K562 (cell line): ENCODE data around the gene PKIB. TPM values are rescaled to one million over a fixed set of nuclear protein-coding genes. Genes with fewer than 3 reads are reported as not detected.

Source experiments
- ATAC-seq: fragments of 200-7000 bp; cut with Tn5 transposase; 3 replicates; pipeline ENCODE4 v1.9.1; 2020; ENCODE audit warnings: moderate library complexity
- BruUV-seq: library from RNA; stranded (reverse); fragments of 400-500 nt; replicated peaks from 2 replicates; lab custom pipeline; 2021; lab: Mats Ljungman, UMichigan
- CTCF ChIA-PET: fragments of 300-600 bp; formaldehyde crosslinking; extraction: SDS; loops from one replicate; lab custom pipeline; 2021; ENCODE audit warnings: low intra/inter-chr PET ratio; lab: Yijun Ruan, JAX
- POLR2A ChIA-PET: fragments of 300-600, 350-650 bp; sonication (Branson Sonifier 250); formaldehyde crosslinking; extraction: SDS; loops from one replicate; lab custom pipeline; 2021; ENCODE audit warnings: antibody characterized with exemption, inconsistent platforms; lab: Yijun Ruan, JAX
- DNase-seq, 4 experiments: peaks; one replicate each; pipeline versions ENCODE4 v3.0.0 to v3.0.0-alpha.2; 2011 to 2018; ENCODE audit warnings: low spot score in 3 of 4, mixed read lengths in 3 of 4; ENCODE audit errors: extremely low read depth in 1 of 4
- FAIRE-seq: peaks from 2 replicates; lab custom pipeline; 2011; peaks lifted over from hg19 to GRCh38; lab: Jason Lieb, UNC
- H2AFZ ChIP-seq: 2 replicates; pipeline ENCODE4 v1.6.0; 2011; ENCODE audit warnings: low read depth, low read length, control low read depth, inconsistent platforms
- H3K27ac ChIP-seq: fragments of 200-600 bp; 3 replicates; pipeline ENCODE4 v1.8.0; 2011; ENCODE audit warnings: low read depth, mild to moderate bottlenecking, control low read depth, inconsistent platforms, low read length, moderate library complexity, mixed read lengths; ENCODE audit errors: extremely low read depth
- H3K27me3 ChIP-seq, 2 experiments: fragments of 300-600 bp in 1 of 2; 2 replicates in 1 of 2; 3 replicates in 1 of 2; pipeline versions ENCODE4 v1.6.0 to v1.8.0; 2011; ENCODE audit warnings: inconsistent platforms in 2 of 2, low read length in 2 of 2, mild to moderate bottlenecking in 1 of 2, mixed read lengths in 1 of 2, moderate library complexity in 1 of 2; ENCODE audit not compliant: control insufficient read depth in 2 of 2, insufficient read depth in 2 of 2
- H3K36me3 ChIP-seq: fragments of 300-600 bp; 3 replicates; pipeline ENCODE4 v1.8.0; 2011; ENCODE audit warnings: mild to moderate bottlenecking, low read length, inconsistent platforms; ENCODE audit not compliant: control insufficient read depth, insufficient read depth
- H3K4me1 ChIP-seq, 2 experiments: fragments of 200-600 bp in 1 of 2; replicated peaks in 1 of 2; 2 replicates in 1 of 2; 3 replicates in 1 of 2; pipeline versions ENCODE4 v1.5.1 to v1.8.0; 2011; ENCODE audit warnings: inconsistent platforms in 2 of 2, low read length in 2 of 2, mild to moderate bottlenecking in 1 of 2, mixed read lengths in 1 of 2, moderate library complexity in 1 of 2; ENCODE audit not compliant: control insufficient read depth in 2 of 2, insufficient read depth in 2 of 2
- H3K4me2 ChIP-seq: 2 replicates; pipeline ENCODE4 v1.6.1; 2011; ENCODE audit warnings: low read length, control low read depth, inconsistent platforms, mixed read lengths; ENCODE audit not compliant: insufficient read depth
- H3K4me3 ChIP-seq: fragments of 200-600 bp; sonication (generic), shearing (Covaris generic); 2 replicates; pipeline ENCODE4 v1.5.1; 2016; ENCODE audit warnings: control low read depth, inconsistent platforms
- H3K79me2 ChIP-seq: fragments of 200-600 bp; 3 replicates; pipeline ENCODE4 v1.8.0; 2011; ENCODE audit warnings: low read length, inconsistent platforms; ENCODE audit not compliant: control insufficient read depth, insufficient read depth
- H3K9ac ChIP-seq, 2 experiments: 2 replicates each; pipeline versions ENCODE4 v1.6.0 to v1.6.1; 2011; ENCODE audit warnings: low read depth in 2 of 2, low read length in 2 of 2, control low read depth in 1 of 2, inconsistent platforms in 1 of 2, mild to moderate bottlenecking in 1 of 2, mixed read lengths in 1 of 2; ENCODE audit not compliant: insufficient read depth in 1 of 2
- H3K9me1 ChIP-seq: one replicate; pipeline ENCODE4 v1.6.0; 2011; ENCODE audit warnings: inconsistent platforms, mild to moderate bottlenecking, low read length, moderate library complexity; ENCODE audit not compliant: control insufficient read depth, insufficient read depth
- H3K9me3 ChIP-seq: replicated peaks from 2 replicates; pipeline ENCODE4 v1.5.1; 2011; ENCODE audit warnings: low read depth, low read length, inconsistent platforms; ENCODE audit not compliant: control insufficient read depth, insufficient read depth
- H4K20me1 ChIP-seq: replicated peaks from 2 replicates; pipeline ENCODE4 v1.6.1; 2011; ENCODE audit warnings: low read length, inconsistent platforms, mixed read lengths; ENCODE audit not compliant: control insufficient read depth, insufficient read depth
- BDP1 ChIP-seq: IDR thresholded peaks from 3 replicates; pipeline ENCODE4 v1.6.1; 2011; ENCODE audit not compliant: insufficient read length, insufficient read depth
- ESRRB ChIP-seq: fragments of 250-450 bp; sonication (Bioruptor Pico); IDR thresholded peaks from 2 replicates; pipeline ENCODE4 v1.5.0; 2020; ENCODE audit warnings: mild to moderate bottlenecking, moderate library complexity, borderline replicate concordance
- HNRNPUL1 ChIP-seq: fragments of 200-400 bp; formaldehyde crosslinking; IDR thresholded peaks from 2 replicates; pipeline ENCODE4 v1.6.1; 2017; ENCODE audit warnings: low read length
- MAFK ChIP-seq: IDR thresholded peaks from 2 replicates; pipeline ENCODE4 v1.6.1; 2011; ENCODE audit warnings: low read length, improper control_type of control experiment
- MCM3 ChIP-seq: fragments of 450-650 bp; IDR thresholded peaks from 2 replicates; pipeline ENCODE4 v1.6.1; 2016
- MIER1 ChIP-seq: fragments of 450-650 bp; IDR thresholded peaks from 2 replicates; pipeline ENCODE4 v1.6.1; 2016; ENCODE audit warnings: antibody characterized with exemption, mild to moderate bottlenecking, low read depth
- NR1H2 ChIP-seq: sonication (generic); formaldehyde crosslinking; IDR thresholded peaks from 2 replicates; pipeline ENCODE4 v1.4.0; 2020; ENCODE audit warnings: mild to moderate bottlenecking, missing genetic modification reagents
- POLR2G ChIP-seq: fragments of 200-400 bp; formaldehyde crosslinking; IDR thresholded peaks from 2 replicates; pipeline ENCODE4 v1.6.1; 2017; ENCODE audit warnings: low read depth, mild to moderate bottlenecking, antibody characterized with exemption, low read length, moderate library complexity
- TCFL5 ChIP-seq: fragments of 250-450 bp; sonication (Bioruptor Pico); conservative IDR thresholded peaks from 2 replicates; pipeline ENCODE4 v1.6.1; 2021; ENCODE audit warnings: mild to moderate bottlenecking, moderate library complexity, matching md5 sums
- XRCC4 ChIP-seq: IDR thresholded peaks from one replicate; pipeline ENCODE4 v1.6.1; 2011; ENCODE audit not compliant: insufficient read depth, insufficient read length; ENCODE audit errors: extremely low read depth
- ZNF121 ChIP-seq: sonication (generic); formaldehyde crosslinking; conservative IDR thresholded peaks from 2 replicates; pipeline ENCODE4 v1.8.0; 2022; ENCODE audit warnings: missing genetic modification reagents
- ZNF253 ChIP-seq: fragments of 250-450 bp; sonication (Bioruptor Pico); conservative IDR thresholded peaks from 2 replicates; pipeline ENCODE4 v1.6.1; 2021; ENCODE audit warnings: mild to moderate bottlenecking
- ZNF395 ChIP-seq: fragments of 200-800 bp; sonication (Bioruptor generic); IDR thresholded peaks from 2 replicates; pipeline ENCODE4 v1.6.1; 2017; ENCODE audit warnings: missing genetic modification characterization, missing compliant biosample characterization
- ZNF696 ChIP-seq: fragments of 250-450 bp; sonication (Bioruptor Pico); conservative IDR thresholded peaks from 2 replicates; pipeline ENCODE4 v1.4.0; 2020; ENCODE audit warnings: mild to moderate bottlenecking, moderate library complexity
- ZNF766 ChIP-seq: fragments of 200-800 bp; sonication (Bioruptor generic); conservative IDR thresholded peaks from 2 replicates; pipeline ENCODE4 v1.6.1; 2016; ENCODE audit warnings: missing genetic modification characterization, missing compliant biosample characterization
- WGBS: fragments of 100-300 bp; shearing (Covaris generic); methylation state at CpG from one replicate; pipeline ENCODE4 v1.1.6; 2016; ENCODE audit warnings: low coverage, mixed read lengths; ENCODE audit not compliant: insufficient coverage; ENCODE audit errors: missing lambda C conversion rate; 5-methylcytosine and 5-hydroxymethylcytosine counted together
- in situ Hi-C: fragments of 300-500 bp; cut with MboI; formaldehyde crosslinking; loops from 4 replicates; pipeline ENCODE4 v1.15.0; 2018; ENCODE audit warnings: inconsistent platforms, mixed read lengths
- intact Hi-C: fragments of 100-400 bp; cut with micrococcal nuclease; formaldehyde crosslinking; loops from 2 replicates; pipeline ENCODE4 v1.14.2; 2022
- polyA plus RNA-seq, 8 experiments: library from polyadenylated mRNA; depleted of rRNA in 4 of 8; stranded (reverse) in 5 of 8; unstranded in 3 of 8; fragments of >200 nt; fragmentation: Nextera tagmentation in 2 of 8; fragmentation: Illumina TruSeq in 1 of 8; extraction: Ambion mirVana in 2 of 8; extraction: Trizol in 1 of 8; gene quantifications; 2 replicates each; pipeline versions ENCODE4 v1.2.1 to v1.2.3, GENCODE V29; 2011 to 2014; ENCODE audit warnings: inconsistent platforms in 1 of 8, missing spikeins in 1 of 8
- total RNA-seq, 7 experiments: library from RNA; depleted of rRNA in 6 of 7; stranded (reverse); fragments of >200 nt in 6 of 7; fragmentation: Illumina TruSeq in 2 of 7; extraction: Trizol in 2 of 7; gene quantifications; 2 replicates each; pipeline versions ENCODE4 v1.2.1 to v1.2.3, GENCODE V29; 2011 to 2021; ENCODE audit warnings: low replicate concordance in 1 of 7

The PKIB gene
- total and polyA plus RNA-seq, 9 of the 15 experiments (the other 6 are each of a cell fraction or from before 2014, with no cell fraction given): 14.8 to 37.5 (median 27.4) TPM

- no peak for TF ChIP-seq BDP1
- TF ChIP-seq, all 486 proteins: peak for 0
These were observed 18.5 kb downstream of the PKIB start (continued) for GRCh38 chr6:122628714-122629113.

GRCh38 chr6:122631571-122632249, 21.5 kb downstream of the PKIB start:
- TF ChIP-seq XRCC4 (no peak), ZNF766 (CRISPR knock-in tag) (no peak), TCFL5 (no peak), ZNF696 (CRISPR knock-in tag) (no peak), HNRNPUL1 (no peak), ESRRB (CRISPR knock-in tag) (no peak), ZNF395 (CRISPR knock-in tag) (no peak), MAFK (no peak), NR1H2 (CRISPR knock-in tag) (no peak), POLR2G (no peak), MIER1 (no peak), ZNF121 (CRISPR knock-in tag) (no peak), MCM3 (no peak), ZNF253 (CRISPR knock-in tag) (no peak)
- CTCF ChIA-PET: no interaction called here
- H3K4me2 ChIP-seq: no peak overlapping the region
- H2AFZ ChIP-seq: no peak overlapping the region
- DNase-seq: no peak
- H3K79me2 ChIP-seq: no peaks in the 10 kb centered on the region
- WGBS: 21% methylated on average over 3 of the region's 3 CpGs
- no peaks in the 10 kb centered on the region for H4K20me1 ChIP-seq
- intact Hi-C loops (no loop called here), in situ Hi-C loops (no loop called here)
- H3K9me1 ChIP-seq: no peaks in the 10 kb centered on the region
- H3K27ac ChIP-seq: no peak overlapping the region
- H3K27me3 ChIP-seq: no peaks in the 10 kb centered on the region
- no TSS peak for BruUV-seq
- H3K4me1 ChIP-seq: no peaks in the 10 kb centered on the region
- FAIRE-seq: no peak
- no peak overlapping the region for H3K4me3 ChIP-seq
- POLR2A ChIA-PET: no interaction called here
- no peak overlapping the region for H3K9ac ChIP-seq
- H3K9me3 ChIP-seq: no peaks in the 10 kb centered on the region
- no peak for ATAC-seq
- H3K36me3 ChIP-seq: no peaks in the 10 kb centered on the region
